Sigmoid colon (tissue), 7 donors: Measurements from ENCODE around the gene PRR7. TPM values are rescaled to one million over a fixed set of nuclear protein-coding genes. Genes with fewer than 3 reads are reported as not detected.

Source experiments
- DNase-seq: peaks from one replicate; pipeline ENCODE4 v3.0.0-alpha.2; 2019
- H3K27ac ChIP-seq, 4 donors: fragments of 200-600 bp; sonication (generic); one replicate each; pipeline ENCODE4 v1.5.1; 2016 to 2019; ENCODE audit warnings: mild to moderate bottlenecking in 1 of 4
- H3K27me3 ChIP-seq, 3 donors: fragments of 200-600 bp; sonication (generic); one replicate each; pipeline ENCODE4 v1.5.1; 2019; ENCODE audit warnings: mild to moderate bottlenecking in 1 of 3
- H3K36me3 ChIP-seq, 4 donors: fragments of 200-600 bp; sonication (generic); one replicate each; pipeline ENCODE4 v1.5.1; 2016 to 2019
- H3K4me1 ChIP-seq, 4 donors: fragments of 200-600 bp; sonication (generic); one replicate each; pipeline ENCODE4 v1.5.1; 2017 to 2019
- H3K4me3 ChIP-seq, 4 donors: fragments of 200-600 bp; sonication (generic); one replicate each; pipeline ENCODE4 v1.5.1; 2017 to 2019; ENCODE audit warnings: mild to moderate bottlenecking in 2 of 4, moderate library complexity in 1 of 4
- H3K9me3 ChIP-seq, 4 donors: fragments of 200-600 bp in 3 of 4; sonication (generic) in 3 of 4; one replicate each; pipeline versions ENCODE4 v1.5.1 to v1.6.1; 2013 to 2019
- EP300 ChIP-seq, 4 donors: sonication (generic); formaldehyde crosslinking; IDR thresholded peaks; one replicate each; pipeline ENCODE4 v1.6.1; 2017; ENCODE audit warnings: antibody characterized with exemption in 4 of 4
- POLR2A ChIP-seq, 2 donors: fragments of 450-650 bp; IDR thresholded peaks; one replicate each; pipeline ENCODE4 v1.6.1; 2016; ENCODE audit warnings: antibody characterized with exemption in 2 of 2, mild to moderate bottlenecking in 2 of 2, moderate library complexity in 2 of 2
- POLR2AphosphoS5 ChIP-seq, 4 donors: sonication (generic); formaldehyde crosslinking; IDR thresholded peaks; one replicate each; pipeline ENCODE4 v1.6.1; 2017; ENCODE audit warnings: antibody characterized with exemption in 4 of 4
- WGBS, 2 donors: extraction: QIAGEN DNeasy Blood & Tissue Kit; methylation state at CpG; one replicate each; pipeline ENCODE4 v1.1.7; 2013; 5-methylcytosine and 5-hydroxymethylcytosine counted together
- intact Hi-C: fragments of 100-400 bp; cut with DNase I; formaldehyde crosslinking; loops from one replicate; pipeline ENCODE4 v1.15.1; 2023
- polyA plus RNA-seq, 3 donors: library from polyadenylated mRNA; stranded (reverse); fragments of 200-250 nt; gene quantifications; one replicate each; pipeline ENCODE4 v1.2.3, GENCODE V29; 2013
- total RNA-seq, 4 donors: library from RNA; depleted of rRNA; stranded (reverse); fragments of >200 nt; gene quantifications; one replicate each; pipeline ENCODE4 v1.1.0, GENCODE V29; 2016
- TF ChIP-seq, protein P1 (sequence below), 4 experiments: fragments of 450-650 bp in 3 of 4; fragments of 200-600 bp in 1 of 4; IDR thresholded peaks; one replicate each; pipeline ENCODE4 v1.5.1; 2016 to 2019; ENCODE audit warnings: antibody characterized with exemption in 4 of 4, mild to moderate bottlenecking in 3 of 4, moderate library complexity in 2 of 4
- donor health status: healthy with polysubstance abuse.
- donor health status: Bipolar disorder and iron deficiency.
- donor health status: healthy.

The PRR7 gene
- total and polyA plus RNA-seq, 7 donors: 0.82 to 3.7 (median 2.2) TPM; not detected in 2

DNA sequence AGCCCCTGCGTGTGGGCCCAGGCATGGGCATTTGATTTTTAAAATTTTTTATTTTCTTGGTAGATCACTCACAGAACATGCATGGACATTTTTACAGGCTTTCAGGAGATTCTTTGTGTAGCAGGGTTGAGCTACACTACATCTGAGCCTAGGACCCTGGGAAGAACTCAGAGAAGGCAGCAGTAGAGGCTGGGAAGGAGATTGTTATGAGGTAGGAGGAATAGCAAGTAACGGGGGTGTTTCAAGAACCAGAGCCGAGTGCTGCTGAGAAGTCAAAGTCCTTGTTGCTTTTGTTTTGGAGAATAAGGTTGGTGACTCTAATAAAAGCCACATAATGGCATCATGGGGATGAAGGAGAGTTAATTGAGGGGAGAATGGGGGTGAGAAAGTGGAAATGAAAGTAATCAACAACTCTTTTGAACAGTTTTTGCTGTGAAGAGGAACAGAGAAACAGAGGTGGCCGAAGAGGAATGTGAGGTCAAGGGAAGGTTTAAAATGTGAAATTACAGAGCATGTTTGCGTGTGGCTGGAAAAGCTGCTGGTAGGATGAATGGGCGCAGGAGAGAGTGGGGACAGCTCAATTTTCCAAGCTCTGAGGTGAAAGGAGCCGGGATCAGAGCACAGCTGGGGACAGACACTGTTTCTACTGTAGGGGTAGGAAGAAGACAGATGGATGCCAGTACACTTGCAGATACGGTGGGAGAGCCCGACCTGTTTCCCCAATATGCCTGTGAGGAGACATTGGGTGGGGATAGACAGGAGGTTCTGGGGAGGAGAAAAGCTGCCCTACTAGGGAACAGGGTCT lies 55.5 kb downstream of the PRR7 start:
- Histone ChIP-seq H3K27me3 (no peaks in the 10 kb centered on the region), H3K9me3 (no peaks in the 10 kb centered on the region), H3K4me1 (peaks cover 0 to 26% (median 20%) of the 10 kb centered on the region in 4 donors), H3K36me3 (no peaks in the 10 kb centered on the region), H3K27ac (no peak overlapping the region), H3K4me3 (no peak overlapping the region)
- TF ChIP-seq, protein P1, sequence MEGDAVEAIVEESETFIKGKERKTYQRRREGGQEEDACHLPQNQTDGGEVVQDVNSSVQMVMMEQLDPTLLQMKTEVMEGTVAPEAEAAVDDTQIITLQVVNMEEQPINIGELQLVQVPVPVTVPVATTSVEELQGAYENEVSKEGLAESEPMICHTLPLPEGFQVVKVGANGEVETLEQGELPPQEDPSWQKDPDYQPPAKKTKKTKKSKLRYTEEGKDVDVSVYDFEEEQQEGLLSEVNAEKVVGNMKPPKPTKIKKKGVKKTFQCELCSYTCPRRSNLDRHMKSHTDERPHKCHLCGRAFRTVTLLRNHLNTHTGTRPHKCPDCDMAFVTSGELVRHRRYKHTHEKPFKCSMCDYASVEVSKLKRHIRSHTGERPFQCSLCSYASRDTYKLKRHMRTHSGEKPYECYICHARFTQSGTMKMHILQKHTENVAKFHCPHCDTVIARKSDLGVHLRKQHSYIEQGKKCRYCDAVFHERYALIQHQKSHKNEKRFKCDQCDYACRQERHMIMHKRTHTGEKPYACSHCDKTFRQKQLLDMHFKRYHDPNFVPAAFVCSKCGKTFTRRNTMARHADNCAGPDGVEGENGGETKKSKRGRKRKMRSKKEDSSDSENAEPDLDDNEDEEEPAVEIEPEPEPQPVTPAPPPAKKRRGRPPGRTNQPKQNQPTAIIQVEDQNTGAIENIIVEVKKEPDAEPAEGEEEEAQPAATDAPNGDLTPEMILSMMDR (IDR thresholded peaks at IDR 0.05): no peak
- TF ChIP-seq EP300 (IDR thresholded peaks at IDR 0.05): no peak
- no peak for TF ChIP-seq POLR2AphosphoS5 (IDR thresholded peaks at IDR 0.05)
- TF ChIP-seq POLR2A (IDR thresholded peaks at IDR 0.05): no peak
- DNase-seq: no peak
- intact Hi-C loops: loop anchor here (1.0 to 2.0 kb wide), 2 partner anchors 15 to 112 kb away; partner anchors contain the start of gene DDX41
- WGBS, 2 donors: 59 to 61% methylated on average over 9 of the region's 9 CpGs

DNA sequence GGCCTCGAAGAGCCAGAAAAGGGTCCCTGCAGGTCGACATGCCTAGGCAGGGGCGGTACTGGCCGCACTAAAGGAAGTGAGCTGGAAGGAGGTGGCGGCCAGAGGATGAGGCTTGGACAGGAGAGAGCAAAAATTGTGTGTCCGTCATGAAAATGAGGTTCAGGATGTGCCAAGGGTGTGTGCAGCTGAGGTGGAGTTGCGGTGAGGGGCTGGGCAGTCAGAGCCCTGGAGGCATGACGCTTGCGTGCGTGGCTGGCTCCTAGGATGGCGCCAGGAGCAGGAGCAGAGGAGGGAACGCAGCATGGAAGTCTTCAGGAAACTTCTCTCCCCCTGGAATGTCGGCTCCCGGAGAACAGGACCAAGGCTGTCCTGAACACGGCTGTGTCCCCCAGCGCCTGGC lies 56.3 kb downstream of the PRR7 start:
- H3K4me1 ChIP-seq: peaks cover 0 to 24% (median 18%) of the 10 kb centered on the region in 4 donors
- H3K27ac ChIP-seq: no peak overlapping the region
- intact Hi-C loops: no loop called here
- DNase-seq: no peak
- no peaks in the 10 kb centered on the region for H3K9me3 ChIP-seq
- WGBS, 2 donors: 85 to 87% methylated on average over 16 of the region's 16 CpGs
- TF ChIP-seq EP300 (IDR thresholded peaks at IDR 0.05) (no peak), POLR2A (IDR thresholded peaks at IDR 0.05) (no peak), POLR2AphosphoS5 (IDR thresholded peaks at IDR 0.05) (no peak)
- TF ChIP-seq, protein P1 (IDR thresholded peaks at IDR 0.05): no peak
- no peaks in the 10 kb centered on the region for H3K36me3 ChIP-seq
- no peak overlapping the region for H3K4me3 ChIP-seq
- H3K27me3 ChIP-seq: no peaks in the 10 kb centered on the region

DNA sequence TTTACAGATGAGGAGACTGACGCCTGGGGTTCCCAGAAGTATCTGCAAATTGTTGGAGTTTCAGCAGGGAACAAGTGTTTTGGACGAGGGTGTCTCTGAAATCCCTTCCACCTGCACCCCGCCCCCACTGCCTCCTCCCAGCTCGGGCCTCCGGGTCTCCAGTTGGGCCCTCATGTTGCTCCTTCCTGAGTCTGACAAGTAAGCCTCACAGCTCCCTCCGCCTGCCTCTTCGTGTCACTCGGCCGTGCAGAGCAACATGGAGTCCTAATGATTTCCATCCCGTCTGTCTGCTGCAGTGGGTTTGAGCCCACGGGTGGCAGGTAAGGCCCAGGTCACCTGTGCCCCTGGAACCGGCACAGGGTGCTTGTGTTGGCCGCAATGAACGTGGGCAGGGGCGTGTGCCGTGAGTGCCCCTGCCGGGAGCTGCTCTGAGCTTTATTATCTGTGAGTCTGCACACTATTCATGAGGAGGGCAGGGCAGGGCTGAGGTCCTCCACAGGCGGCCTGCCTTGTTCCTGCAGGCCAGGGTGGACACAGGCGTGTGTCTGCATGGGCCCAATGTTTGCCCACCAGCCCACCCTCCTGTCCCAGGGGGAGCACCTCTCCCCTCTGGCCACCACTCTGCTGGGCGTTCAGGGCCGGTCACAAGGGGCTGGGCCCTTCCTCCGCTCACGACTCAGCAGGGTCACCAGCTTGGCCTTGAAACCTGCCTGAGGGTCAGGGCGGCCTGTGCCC lies 56.9 kb downstream of the PRR7 start:
- Histone ChIP-seq H3K4me1 (peaks cover 0 to 18% (median 12%) of the 10 kb centered on the region in 4 donors), H3K4me3 (no peak overlapping the region), H3K27me3 (no peaks in the 10 kb centered on the region), H3K9me3 (no peaks in the 10 kb centered on the region), H3K27ac (no peak overlapping the region), H3K36me3 (no peaks in the 10 kb centered on the region)
- 81 to 90% methylated on average over 24 of the region's 24 CpGs for WGBS, 2 donors
- DNase-seq: no peak
- TF ChIP-seq, protein P1 (IDR thresholded peaks at IDR 0.05): no peak
- TF ChIP-seq POLR2A (IDR thresholded peaks at IDR 0.05) (no peak), POLR2AphosphoS5 (IDR thresholded peaks at IDR 0.05) (no peak), EP300 (IDR thresholded peaks at IDR 0.05) (no peak)
- intact Hi-C loops: no loop called here

DNA sequence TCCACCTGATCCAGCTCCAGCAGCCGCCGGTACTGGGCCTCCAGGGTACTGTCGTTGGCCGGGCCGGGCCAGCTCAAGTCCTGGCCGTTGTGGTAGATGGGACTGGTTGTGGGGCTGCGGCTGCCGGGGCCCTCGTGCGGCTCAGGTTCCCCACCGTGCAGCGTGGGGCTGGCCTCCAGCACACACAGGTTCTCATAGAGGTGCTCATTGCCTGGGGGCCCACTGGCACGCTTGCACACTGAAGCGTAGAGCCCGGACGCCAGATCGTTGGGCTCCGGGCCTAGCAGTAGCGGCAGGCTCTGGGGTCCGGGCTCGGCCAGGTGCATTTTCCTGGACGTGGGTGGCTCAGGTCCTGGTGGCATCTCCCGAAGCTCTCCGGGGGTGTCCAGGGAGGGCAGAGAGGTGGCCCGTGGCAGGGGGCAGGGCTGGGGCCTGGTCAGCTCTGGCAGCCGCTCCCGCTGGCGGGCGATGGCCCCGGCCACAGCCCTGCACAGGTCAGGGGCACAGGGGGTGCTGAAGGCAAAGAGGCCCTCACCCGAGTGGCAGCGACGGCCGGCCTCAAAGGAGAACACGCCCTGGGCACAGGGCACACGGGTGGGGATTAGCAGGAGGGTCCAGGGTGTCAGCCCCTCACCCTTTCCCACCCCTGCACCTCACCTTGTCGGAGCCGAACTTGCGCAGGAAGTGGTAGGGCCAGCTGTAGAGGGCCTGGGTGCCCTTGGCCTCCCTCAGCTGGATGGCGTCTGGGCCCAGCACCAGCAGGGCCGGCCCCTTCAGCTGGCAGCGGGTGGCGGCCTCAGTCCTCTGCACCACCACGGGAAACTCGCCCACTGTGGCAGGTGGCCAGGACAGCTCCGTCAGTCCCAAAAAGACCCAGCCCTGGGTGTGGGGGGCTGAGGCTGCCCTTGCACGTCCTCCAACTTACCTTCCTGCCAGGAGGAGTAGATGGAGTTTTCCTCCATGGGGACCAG lies 57.8 kb downstream of the PRR7 start:
- Histone ChIP-seq H3K9me3 (no peaks in the 10 kb centered on the region), H3K27me3 (no peaks in the 10 kb centered on the region), H3K27ac (no peak overlapping the region), H3K4me1 (peaks cover 0 to 11% (median 9%) of the 10 kb centered on the region in 4 donors), H3K36me3 (no peaks in the 10 kb centered on the region), H3K4me3 (no peak overlapping the region)
- intact Hi-C loops: no loop called here
- DNase-seq: no peak
- TF ChIP-seq POLR2AphosphoS5 (IDR thresholded peaks at IDR 0.05) (no peak), POLR2A (IDR thresholded peaks at IDR 0.05) (no peak), EP300 (IDR thresholded peaks at IDR 0.05) (no peak)
- TF ChIP-seq, protein P1 (IDR thresholded peaks at IDR 0.05): no peak
- WGBS, 2 donors: 89 to 93% methylated on average over 47 of the region's 47 CpGs
